Activated gamma-delta T cell treated with Interleukin-2 at 50 U/mL for 16 hours (primary cell): ENCODE results near the gene SLC25A11.

ENCODE experiments used
- DNase-seq: peaks from one replicate; pipeline ENCODE4 v3.0.0-alpha.2; 2020

The SLC25A11 gene, protein sequence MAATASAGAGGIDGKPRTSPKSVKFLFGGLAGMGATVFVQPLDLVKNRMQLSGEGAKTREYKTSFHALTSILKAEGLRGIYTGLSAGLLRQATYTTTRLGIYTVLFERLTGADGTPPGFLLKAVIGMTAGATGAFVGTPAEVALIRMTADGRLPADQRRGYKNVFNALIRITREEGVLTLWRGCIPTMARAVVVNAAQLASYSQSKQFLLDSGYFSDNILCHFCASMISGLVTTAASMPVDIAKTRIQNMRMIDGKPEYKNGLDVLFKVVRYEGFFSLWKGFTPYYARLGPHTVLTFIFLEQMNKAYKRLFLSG

GRCh38 chr17:4939796-4940554 lies at the start of gene SLC25A11, which contains the start of gene RNF167:
TSS of gene SLC25A11 (minus strand) at chr17:4940046. CDS start at chr17:4939910, 136 bp downstream.
TSS of gene RNF167 (plus strand) at chr17:4940268. CDS start at chr17:4940910, 642 bp downstream.
- peak; percentile 94 for DNase-seq

- DNase-seq: no peak
These were observed 48.1 kb upstream of the SLC25A11 start for GRCh38 chr17:4987767-4988567.

- DNase-seq: peak; percentile 87
These were observed 47.3 kb upstream of the SLC25A11 start, which contains the start of gene CAMTA2 for GRCh38 chr17:4986951-4987766. TSS of gene CAMTA2 (minus strand) at chr17:4987675. CDS start at chr17:4986222, 1,453 bp downstream.

DNA sequence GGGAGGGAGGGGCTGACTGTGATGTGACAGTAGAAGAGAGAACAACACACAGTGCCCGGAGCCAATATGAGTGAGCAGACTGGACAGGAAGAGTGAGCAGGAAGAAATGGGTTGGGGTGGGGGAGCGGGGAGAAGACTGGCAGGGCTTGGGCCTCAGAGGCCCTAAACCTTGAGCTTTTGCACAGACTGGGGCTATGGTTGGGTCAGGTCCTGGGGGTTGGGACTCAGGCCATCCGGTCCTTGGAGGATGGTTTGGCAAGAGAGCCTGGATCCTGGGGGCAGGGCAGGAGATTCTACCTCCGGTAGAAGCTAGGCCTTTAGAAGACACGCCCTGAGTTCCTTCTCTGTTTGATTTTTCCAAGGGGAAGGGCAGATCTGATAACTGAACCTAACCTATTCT lies 46.6 kb upstream of the SLC25A11 start:
- DNase-seq: no peak

GRCh38 chr17:4982305-4982704 lies 42.5 kb upstream of the SLC25A11 start:
- DNase-seq: no peak

- DNase-seq: peak; percentile 33
These were observed 40.9 kb upstream of the SLC25A11 start for GRCh38 chr17:4980644-4981216.

GRCh38 chr17:4978726-4979125 lies 38.9 kb upstream of the SLC25A11 start:
- no peak for DNase-seq

DNA sequence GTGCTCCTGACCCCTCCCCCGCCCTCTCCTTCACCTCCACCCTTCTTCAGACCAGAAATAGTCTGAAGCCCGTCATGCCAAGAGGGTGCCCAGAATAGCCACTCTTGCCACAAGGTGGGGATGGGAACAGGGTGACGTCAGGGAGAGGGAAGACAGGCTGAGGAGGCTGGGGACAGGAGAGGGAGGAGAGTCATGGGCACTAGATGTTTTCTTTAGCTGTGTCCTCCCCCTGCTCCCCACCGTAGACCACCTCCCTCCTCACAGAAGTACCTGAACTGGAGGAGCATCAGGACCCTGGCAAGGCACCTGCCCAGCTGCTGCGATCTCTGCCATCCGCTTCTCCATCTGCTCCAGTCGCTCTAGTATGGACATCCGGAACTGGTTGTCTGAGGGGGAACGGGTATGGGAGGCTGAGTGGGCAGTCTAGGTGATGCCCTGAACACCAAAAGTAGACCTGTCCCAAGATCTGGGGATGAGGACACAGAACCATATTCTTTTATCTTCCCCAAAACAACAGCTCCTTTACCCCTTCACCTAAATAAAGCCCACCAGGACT lies 34.3 kb upstream of the SLC25A11 start:
- no peak for DNase-seq

DNA sequence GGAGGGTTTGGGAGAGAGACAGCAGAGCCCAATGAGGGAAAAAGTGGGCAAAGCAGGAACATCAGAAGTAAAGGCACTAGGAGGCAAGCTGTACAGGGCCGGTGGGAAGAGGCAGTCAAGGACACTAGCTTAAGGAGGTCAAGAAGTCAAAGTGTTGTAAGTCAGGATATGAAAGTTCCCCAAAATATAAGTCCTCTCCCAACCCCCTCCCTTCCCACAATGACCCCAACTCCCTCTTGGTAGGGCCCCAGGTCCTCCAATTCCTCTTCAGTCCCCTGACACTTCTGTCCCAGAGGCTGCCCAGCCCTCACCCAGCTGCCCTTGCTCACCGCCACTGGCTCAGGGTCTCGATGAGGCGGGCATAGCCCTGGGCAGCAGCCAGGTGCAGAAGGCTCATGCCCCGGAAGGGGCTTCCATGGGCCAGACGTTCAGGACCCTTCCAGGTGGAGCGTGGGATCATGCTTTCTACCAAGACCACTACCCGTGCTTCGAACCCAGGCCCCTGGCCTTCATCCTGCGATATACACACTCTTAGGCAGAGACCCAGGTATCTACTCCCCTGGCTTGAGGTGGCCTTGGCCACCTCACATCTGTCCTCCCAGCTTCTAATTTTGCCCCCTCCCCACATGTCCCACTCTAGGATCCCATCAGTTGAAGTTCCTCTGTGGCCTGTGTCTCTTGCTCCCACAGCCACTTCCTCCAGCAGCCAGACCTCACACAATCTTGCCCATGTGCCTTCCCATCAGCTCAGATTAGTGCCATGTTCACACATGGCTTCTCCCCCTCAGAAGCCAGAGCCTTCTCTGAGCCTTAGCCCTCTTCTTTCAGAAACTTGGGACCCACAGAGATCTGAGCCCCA lies 33.6 kb upstream of the SLC25A11 start:
- no peak for DNase-seq

DNA sequence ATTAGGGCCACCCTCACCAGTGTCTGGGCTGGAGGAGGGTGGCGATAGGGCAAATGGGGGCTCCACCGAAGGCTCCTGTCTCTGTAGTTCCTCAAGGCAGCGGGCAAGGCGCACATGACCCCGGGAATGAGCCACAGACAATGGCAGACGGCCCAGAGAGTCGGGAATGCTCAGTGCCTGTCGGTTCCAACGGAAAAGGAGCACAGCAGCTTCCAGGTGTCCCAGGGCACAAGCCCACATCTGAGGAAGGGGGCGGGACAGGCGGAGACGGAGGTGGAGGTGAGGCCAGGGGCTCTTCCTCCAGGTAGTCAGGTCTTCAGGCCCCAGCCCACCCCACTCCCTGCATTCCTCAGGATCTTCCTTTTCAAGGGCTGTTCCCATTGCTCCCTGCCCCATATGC lies 32.9 kb upstream of the SLC25A11 start:
- no peak for DNase-seq

- DNase-seq: no peak
These were observed 32.5 kb upstream of the SLC25A11 start for GRCh38 chr17:4972322-4972721.

GRCh38 chr17:4971826-4972225 lies 32.0 kb upstream of the SLC25A11 start:
- DNase-seq: no peak

- no peak for DNase-seq
These were observed 30.4 kb upstream of the SLC25A11 start for GRCh38 chr17:4970273-4970672.

DNA sequence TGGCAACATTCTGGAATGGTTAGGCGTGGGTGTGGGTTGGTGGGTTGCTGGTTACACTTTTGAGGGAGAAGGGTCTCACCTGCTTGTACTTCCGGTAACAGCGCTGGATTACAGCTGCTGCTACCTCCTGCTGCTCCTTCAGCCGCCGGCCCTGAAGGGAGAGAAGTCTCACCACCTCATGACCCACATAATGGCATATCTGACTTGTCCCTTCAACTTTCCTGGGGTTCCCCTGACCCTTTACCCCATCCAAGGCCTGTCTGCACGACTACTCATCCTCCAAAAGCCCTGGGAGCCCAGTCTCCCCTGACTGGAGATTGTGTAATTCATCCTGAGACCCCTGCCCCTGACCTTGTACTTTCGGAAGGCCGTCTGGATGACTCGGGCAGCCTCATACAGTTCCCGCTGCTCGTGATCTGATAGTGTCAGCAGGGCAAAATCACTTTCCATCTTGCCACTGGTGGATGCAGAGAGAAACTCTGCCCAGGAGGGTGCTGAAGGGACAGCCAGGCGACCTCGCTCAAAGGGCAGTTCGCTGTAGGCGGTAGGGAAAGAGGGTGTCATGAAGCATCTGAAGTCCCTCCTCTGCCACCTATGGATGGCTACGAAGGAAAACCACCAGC lies 29.8 kb upstream of the SLC25A11 start:
- DNase-seq: no peak

DNA sequence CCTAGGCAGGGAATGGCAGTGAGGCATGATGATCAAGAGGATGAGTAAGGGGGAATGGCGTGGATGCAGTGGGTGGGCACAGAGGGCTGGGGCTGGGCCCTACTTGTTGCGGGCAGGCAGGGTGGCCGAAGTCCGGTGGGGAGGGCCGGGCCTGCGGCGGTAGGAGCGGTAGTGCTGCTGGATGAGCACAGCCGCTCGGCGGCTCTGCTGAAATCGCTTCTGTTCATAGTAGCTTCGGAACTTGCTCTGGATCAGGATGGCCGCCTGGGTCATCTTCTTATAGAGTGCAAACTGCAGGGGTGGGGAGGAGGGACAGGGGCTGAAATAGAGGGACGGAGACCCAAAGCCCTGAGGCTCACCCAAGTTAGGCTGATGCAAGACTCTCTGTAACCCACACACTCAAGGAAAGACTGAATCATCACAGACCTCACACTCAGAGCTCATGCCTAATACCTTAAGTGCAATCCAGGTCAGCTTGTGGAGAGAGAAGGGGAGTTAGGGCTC lies 29.3 kb upstream of the SLC25A11 start:
- no peak for DNase-seq

DNA sequence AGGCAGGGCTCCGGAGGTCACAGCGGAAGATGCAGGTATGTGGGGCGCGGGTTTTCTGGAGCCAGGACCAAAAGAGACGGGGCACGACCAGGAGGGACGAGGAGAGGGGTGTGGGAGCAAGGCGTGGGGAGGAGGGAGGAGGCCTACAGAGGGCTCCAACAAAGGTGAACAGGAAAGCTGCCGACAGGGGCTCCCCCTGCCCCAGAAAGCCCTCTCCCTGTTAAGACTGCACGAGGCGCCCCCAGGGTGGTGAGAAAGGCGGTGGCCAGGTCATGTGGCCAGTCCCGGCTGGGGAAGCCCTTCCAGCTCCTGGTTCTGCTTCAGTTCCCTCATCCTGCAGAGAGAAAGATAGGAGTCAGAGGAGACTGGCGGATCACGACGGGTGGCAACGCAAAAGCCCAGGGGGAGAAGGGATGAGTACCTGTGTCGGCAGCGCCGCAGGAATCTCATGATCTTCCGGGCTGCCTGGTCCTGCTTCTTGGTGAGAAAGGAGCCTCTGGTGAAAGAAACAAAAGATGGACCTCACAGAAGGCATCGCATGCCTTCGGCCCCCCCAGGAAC lies 28.7 kb upstream of the SLC25A11 start:
- DNase-seq: no peak

- DNase-seq: peak; percentile 92
These were observed 28.0 kb upstream of the SLC25A11 start, which contains the start of gene SPAG7 for GRCh38 chr17:4967539-4968485. TSS of gene SPAG7 (minus strand) at chr17:4967817. CDS start at chr17:4967804, 13 bp downstream.

DNA sequence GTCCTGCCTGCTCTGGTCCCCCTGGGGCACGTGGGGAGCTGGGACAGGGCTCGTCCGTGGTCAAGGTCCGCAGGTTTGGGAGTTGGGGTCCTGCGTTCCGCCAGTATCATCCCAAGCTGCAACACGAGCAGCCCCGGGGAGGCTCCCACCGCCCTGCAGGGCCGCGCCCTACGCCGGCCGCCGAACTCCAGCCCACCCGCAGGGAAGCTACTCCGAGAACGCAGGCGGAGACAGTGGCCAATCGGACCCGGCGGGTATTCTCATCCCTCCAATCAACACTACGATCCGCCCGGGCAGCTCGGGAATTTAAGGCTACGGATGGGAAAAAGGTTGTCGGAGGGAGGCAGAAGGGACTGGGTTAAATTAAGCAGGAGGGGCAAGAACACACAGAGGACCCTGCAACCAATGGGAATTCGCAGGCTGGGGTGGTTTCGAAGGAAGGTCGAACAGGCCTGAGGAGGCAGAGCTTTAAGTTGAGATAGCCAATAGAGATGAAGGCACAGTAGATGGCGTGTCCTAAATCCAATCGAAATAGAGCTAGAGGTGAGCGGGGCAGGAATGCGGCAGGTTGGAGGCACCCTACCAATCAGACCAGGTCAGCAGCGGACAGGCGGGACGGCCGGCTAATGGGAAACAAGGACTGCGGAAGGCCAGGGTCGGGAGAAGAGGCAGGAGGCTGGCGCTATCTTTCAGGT lies 27.1 kb upstream of the SLC25A11 start:
- DNase-seq: peak; percentile 95
